IPS DF 6.9 (cell line): ENCODE measurements around the gene LENG8.
"Not testable (repeated sequence)": the region's sequence is repeated elsewhere in the genome, so short reads cannot be mapped to it uniquely, and the experiment has no call there.

ENCODE experiments used
- DNase-seq: peaks from one replicate; pipeline ENCODE4 v3.0.0-alpha.2; 2013; ENCODE audit warnings: low read depth, low spot score
- H3K27ac ChIP-seq: one replicate; pipeline ENCODE4 v1.5.1; 2013; ENCODE audit warnings: low read length, control low read depth
- H3K27me3 ChIP-seq: 2 replicates; pipeline ENCODE4 v1.6.1; 2013; ENCODE audit warnings: mild to moderate bottlenecking, low read length; ENCODE audit not compliant: control insufficient read depth, insufficient read depth
- H3K36me3 ChIP-seq: 2 replicates; pipeline ENCODE4 v1.6.1; 2013; ENCODE audit warnings: low read length; ENCODE audit not compliant: control insufficient read depth, insufficient read depth
- H3K4me1 ChIP-seq: 2 replicates; pipeline ENCODE4 v1.6.1; 2013; ENCODE audit warnings: low read length; ENCODE audit not compliant: control insufficient read depth, insufficient read depth
- H3K4me3 ChIP-seq: 2 replicates; pipeline ENCODE4 v1.5.1; 2013; ENCODE audit warnings: mild to moderate bottlenecking, low read length
- H3K9me3 ChIP-seq: 2 replicates; pipeline ENCODE4 v1.6.1; 2013; ENCODE audit warnings: low read length, inconsistent platforms; ENCODE audit not compliant: control insufficient read depth, insufficient read depth
- WGBS: extraction: QIAGEN DNeasy Blood & Tissue Kit; methylation state at CpG from one replicate; pipeline ENCODE4 v1.1.7; 2013; ENCODE audit warnings: mixed read lengths, missing lambda C conversion rate; ENCODE audit not compliant: insufficient read length, insufficient coverage; 5-methylcytosine and 5-hydroxymethylcytosine counted together

Gene LENG8

DNA sequence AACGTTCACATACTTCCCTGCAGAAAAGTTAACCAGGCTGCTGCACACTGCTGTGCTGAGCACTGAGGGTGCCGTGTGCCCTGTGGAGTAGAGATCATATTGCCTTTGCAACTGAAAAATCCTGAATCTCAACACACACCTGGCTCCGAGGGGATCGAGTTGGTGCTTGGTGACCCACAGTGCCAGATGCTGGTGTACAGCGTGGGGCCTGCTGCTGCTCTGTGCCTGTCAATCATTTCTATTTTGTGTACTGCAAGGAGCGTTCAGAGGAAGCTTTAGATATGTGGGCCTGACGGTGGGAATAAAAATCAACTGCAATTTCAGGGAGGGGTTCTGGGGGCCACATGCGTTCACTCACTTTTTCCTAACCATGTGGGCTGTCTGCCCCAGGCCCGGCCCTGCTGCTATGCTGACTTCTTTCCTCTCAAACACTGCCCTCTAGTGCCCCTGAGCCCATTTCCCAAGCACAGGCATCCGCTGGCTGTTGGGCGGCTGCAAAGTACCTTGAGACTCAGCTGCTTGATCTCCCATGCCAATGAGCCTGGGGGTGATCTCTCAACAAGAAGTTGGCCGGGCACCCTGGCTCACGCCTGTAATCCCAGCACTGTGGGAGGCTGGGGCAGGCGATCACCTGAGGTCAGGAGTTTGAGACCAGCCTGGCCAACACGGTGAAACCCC, 9.7 kb upstream of the LENG8 start:
- DNase-seq, result no peak

DNA sequence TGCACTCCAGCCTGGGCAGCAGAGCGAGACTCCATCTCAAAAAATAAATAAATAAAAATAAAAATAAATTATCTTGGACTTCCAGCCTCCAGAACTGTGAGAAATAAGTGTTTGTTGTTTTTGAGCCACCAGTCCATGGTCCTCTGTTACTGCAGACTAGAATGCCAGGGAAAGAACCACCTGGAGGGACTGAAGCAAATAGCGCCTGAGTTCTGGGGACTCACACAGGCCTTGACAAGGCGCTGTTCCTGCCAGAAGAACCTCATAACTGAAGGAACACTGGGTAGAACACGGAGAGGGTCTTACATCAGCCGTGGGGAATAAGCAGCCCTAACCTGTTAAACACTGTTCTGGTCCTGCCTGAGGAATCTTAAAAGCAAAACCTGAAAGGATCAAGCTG, 8.4 kb upstream of the LENG8 start:
- Histone ChIP-seq H3K4me3 (no peak overlapping the region), H3K27ac (no peak overlapping the region), H3K4me1 (peaks cover 7% of the 10 kb centered on the region), H3K27me3 (no peaks in the 10 kb centered on the region), H3K36me3 (0 out of 2 replicates have a peak, but pooled peaks cover 3% of the 10 kb centered on the region), H3K9me3 (no peaks in the 10 kb centered on the region)
- no CpG with 5 or more reads among the region's 5 CpGs for WGBS
- no peak for DNase-seq

More for the DNA sequence above, 9.7 kb upstream of the LENG8 start:
- Histone ChIP-seq H3K4me3 (no peak overlapping the region), H3K27me3 (no peaks in the 10 kb centered on the region), H3K4me1 (peaks cover 13% of the 10 kb centered on the region), H3K36me3 (no peaks in the 10 kb centered on the region), H3K9me3 (no peaks in the 10 kb centered on the region), H3K27ac (no peak overlapping the region)
- WGBS, result no CpG with 5 or more reads among the region's 15 CpGs

DNA sequence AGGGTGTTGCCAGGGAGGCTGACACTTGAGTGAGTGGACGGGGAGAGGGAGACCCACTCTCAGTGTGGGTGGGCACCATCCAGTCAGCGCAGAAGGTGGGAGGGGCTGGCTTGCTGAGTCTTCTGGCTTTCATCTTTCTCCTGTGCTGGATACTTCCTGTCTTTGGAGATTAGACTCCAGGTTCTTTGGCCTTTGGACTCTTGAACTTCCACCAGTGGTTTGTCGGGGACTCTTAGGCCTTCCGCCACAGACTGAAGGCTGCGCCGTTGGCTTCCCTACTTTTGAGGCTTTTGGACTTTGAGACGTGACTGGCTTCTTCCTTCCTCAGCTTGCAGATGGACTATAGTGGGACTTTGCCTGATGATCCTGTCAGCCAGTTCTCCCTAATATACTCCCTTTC, 4.3 kb upstream of the LENG8 start:
- Histone ChIP-seq H3K36me3 (0 out of 2 replicates have a peak, but pooled peaks cover 3% of the 10 kb centered on the region), H3K4me3 (no peak overlapping the region), H3K4me1 (no peaks in the 10 kb centered on the region), H3K9me3 (no peaks in the 10 kb centered on the region), H3K27ac (no peak overlapping the region), H3K27me3 (no peaks in the 10 kb centered on the region)
- DNase-seq, result no peak
- WGBS, result no CpG with 5 or more reads among the region's 7 CpGs

- not testable (repeated sequence) for H3K27me3 ChIP-seq, H3K4me1 ChIP-seq, H3K4me3 ChIP-seq, H3K27ac ChIP-seq, DNase-seq, H3K36me3 ChIP-seq, H3K9me3 ChIP-seq
- WGBS, result no CpG with 5 or more reads among the region's 15 CpGs
These were observed 2.6 kb upstream of the LENG8 start for GRCh38 chr19:54446349-54446748.

GRCh38 chr19:54448040-54448773, 792 bp upstream of the LENG8 start:
- Histone ChIP-seq H3K27ac (no peak overlapping the region), H3K4me3 (peak overlapping the region; percentile 54), H3K36me3 (peaks cover 21% of the 10 kb centered on the region), H3K27me3 (no peaks in the 10 kb centered on the region), H3K9me3 (no peaks in the 10 kb centered on the region), H3K4me1 (no peaks in the 10 kb centered on the region)
- no peak for DNase-seq
- no CpG with 5 or more reads among the region's 34 CpGs for WGBS

GRCh38 chr19:54449701-54450069, 686 bp downstream of the LENG8 start:
- Histone ChIP-seq H3K9me3 (no peaks in the 10 kb centered on the region), H3K27me3 (no peaks in the 10 kb centered on the region), H3K27ac (no peak overlapping the region), H3K36me3 (peaks cover 33% of the 10 kb centered on the region), H3K4me3 (peak overlapping the region; percentile 54), H3K4me1 (no peaks in the 10 kb centered on the region)
- no CpG with 5 or more reads among the region's 21 CpGs for WGBS
- no peak for DNase-seq

DNA sequence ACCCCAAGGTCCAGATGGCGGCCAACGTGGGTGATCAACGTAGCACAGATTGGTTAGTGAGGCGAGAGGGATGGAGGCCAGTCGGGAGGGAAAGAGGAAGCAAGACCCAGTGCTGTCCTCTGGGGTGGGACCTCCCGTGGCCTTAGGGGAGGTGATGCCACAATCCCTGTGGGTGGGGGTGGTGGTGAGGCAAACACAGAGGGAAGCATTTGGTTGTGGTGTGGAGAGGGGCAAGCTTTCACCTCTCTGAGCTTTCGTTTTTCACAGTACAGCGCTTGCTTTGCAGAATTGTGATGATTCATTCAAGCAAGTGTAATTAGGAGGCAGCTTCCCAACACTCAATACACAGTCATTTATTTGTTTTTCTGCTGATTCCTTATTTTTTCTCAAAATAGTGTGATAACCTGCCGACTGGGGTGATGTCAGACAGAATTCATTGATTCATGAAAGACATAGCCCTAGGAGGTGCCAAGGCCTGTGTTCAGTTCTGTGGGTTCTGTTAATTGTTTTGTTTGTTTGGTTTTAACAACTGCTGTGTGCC, 2.4 kb downstream of the LENG8 start:
- DNase-seq, result no peak
- peaks cover 49% of the 10 kb centered on the region for H3K36me3 ChIP-seq
- no peak overlapping the region for H3K4me3 ChIP-seq
- no peak overlapping the region for H3K27ac ChIP-seq
- no peaks in the 10 kb centered on the region for H3K27me3 ChIP-seq
- H3K9me3 ChIP-seq, result no peaks in the 10 kb centered on the region
- no CpG with 5 or more reads among the region's 9 CpGs for WGBS
- H3K4me1 ChIP-seq, result no peaks in the 10 kb centered on the region

- DNase-seq, result no peak
- H3K4me3 ChIP-seq, result no peak overlapping the region
- H3K9me3 ChIP-seq, result no peaks in the 10 kb centered on the region
- no peaks in the 10 kb centered on the region for H3K4me1 ChIP-seq
- no peak overlapping the region for H3K27ac ChIP-seq
- H3K36me3 ChIP-seq, result peaks cover 55% of the 10 kb centered on the region
- no peaks in the 10 kb centered on the region for H3K27me3 ChIP-seq
- WGBS, result no CpG with 5 or more reads among the region's 11 CpGs
These were observed 3.0 kb downstream of the LENG8 start for GRCh38 chr19:54451997-54452396.

DNA sequence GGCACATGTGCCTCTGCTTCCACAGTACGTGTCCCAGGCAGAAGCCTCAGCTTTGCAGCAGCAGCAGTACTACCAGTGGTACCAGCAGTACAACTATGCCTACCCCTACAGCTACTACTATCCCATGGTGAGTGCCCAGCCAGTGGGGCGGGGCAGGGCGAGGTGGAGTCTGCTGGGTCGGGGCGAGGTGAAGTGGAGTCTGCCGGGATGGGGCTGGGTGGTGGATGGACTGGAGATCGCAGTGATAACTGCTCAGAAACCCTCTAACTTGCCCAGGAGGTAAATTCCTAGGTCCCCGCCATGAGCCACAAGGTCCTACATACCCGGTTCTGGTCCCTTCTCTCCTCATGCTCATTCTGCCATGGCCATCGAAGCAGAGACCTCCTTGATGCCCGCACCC, 3.6 kb downstream of the LENG8 start:
- Histone ChIP-seq H3K9me3 (no peaks in the 10 kb centered on the region), H3K4me1 (no peaks in the 10 kb centered on the region), H3K36me3 (peaks cover 58% of the 10 kb centered on the region), H3K4me3 (no peak overlapping the region), H3K27ac (no peak overlapping the region), H3K27me3 (no peaks in the 10 kb centered on the region)
- no peak for DNase-seq
- whole genome bisulfite sequencing, result no CpG with 5 or more reads among the region's 11 CpGs

DNA sequence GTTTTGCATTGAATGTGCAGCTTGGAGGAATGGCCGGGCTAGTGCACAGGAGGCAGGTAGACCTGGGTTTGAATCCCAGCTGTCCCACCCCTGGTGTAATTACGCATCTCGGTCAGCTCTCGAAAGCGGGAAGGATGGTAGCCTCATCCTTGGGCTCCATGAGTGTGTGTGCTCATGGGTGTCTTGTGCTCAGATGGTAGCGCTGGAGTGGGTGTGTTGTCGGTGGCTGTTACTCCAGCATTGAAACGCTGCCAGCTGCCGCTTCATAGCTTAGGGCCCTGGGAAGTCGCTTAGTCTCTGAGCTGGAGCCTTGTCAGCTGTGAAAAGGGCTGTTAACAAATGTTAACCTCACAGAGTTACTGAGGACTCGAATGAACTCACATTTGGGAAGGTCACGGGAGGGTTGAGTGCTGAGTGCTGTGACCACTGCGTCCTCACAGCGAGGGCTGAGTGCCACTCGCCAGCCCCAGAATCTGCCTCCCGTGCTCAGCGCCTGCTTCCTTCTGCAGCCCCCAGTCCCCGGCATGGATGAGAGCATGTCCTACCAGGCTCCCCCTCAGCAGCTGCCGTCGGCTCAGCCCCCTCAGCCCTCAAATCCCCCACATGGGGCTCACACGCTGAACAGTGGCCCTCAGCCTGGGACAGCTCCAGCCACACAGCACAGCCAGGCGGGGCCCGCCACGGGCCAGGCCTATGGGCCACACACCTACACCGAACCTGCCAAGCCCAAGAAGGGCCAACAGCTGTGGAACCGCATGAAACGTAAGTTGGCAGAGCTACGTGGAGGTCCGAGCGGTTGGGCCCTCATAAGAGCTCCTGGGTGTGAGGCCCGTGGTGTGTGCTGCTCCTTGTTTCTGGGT, 5.2 kb downstream of the LENG8 start:
- H3K9me3 ChIP-seq, result no peaks in the 10 kb centered on the region
- WGBS, result no CpG with 5 or more reads among the region's 31 CpGs

More for the DNA sequence above, 5.2 kb downstream of the LENG8 start:
- Histone ChIP-seq H3K36me3 (peaks cover 73% of the 10 kb centered on the region), H3K27me3 (no peaks in the 10 kb centered on the region), H3K27ac (no peak overlapping the region), H3K4me3 (no peak overlapping the region), H3K4me1 (no peaks in the 10 kb centered on the region)
- DNase-seq, result no peak
